GM21737 (cell line): ENCODE results near the gene IQSEC1.

Source experiments
- ATAC-seq: cut with Tn5 transposase; IDR thresholded peaks from one replicate; pipeline ENCODE4 v1.9.1; 2021; ENCODE audit warnings: mild to moderate bottlenecking, moderate library complexity; ENCODE audit not compliant: unreplicated experiment

IQSEC1 gene

DNA sequence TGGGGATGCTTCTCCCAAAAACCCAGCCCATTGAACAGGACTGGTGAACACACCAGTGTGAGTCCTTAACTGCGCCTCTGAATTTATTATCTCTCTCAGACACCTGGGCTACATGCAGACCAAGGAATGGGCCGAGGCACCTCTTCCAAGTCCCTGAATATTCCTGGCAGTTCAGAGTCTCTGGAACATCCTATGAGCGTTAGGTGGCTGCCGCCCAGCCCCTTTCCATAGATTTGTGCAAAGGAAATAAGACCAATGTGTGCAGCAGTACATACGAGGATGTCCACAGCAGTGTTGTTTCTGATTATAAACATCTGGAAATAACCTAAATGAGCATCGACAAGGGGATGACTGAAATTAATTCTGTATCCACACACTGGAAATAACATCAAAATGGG is 127.0 kb downstream of the IQSEC1 start:
- ATAC-seq = no peak

GRCh38 chr3:12944849-12945248 is 128.4 kb downstream of the IQSEC1 start:
- ATAC-seq = no peak

- ATAC-seq = no peak
These were observed 128.8 kb downstream of the IQSEC1 start for GRCh38 chr3:12944413-12944812.

GRCh38 chr3:12943124-12944021 is 129.9 kb downstream of the IQSEC1 start:
- ATAC-seq = no peak

DNA sequence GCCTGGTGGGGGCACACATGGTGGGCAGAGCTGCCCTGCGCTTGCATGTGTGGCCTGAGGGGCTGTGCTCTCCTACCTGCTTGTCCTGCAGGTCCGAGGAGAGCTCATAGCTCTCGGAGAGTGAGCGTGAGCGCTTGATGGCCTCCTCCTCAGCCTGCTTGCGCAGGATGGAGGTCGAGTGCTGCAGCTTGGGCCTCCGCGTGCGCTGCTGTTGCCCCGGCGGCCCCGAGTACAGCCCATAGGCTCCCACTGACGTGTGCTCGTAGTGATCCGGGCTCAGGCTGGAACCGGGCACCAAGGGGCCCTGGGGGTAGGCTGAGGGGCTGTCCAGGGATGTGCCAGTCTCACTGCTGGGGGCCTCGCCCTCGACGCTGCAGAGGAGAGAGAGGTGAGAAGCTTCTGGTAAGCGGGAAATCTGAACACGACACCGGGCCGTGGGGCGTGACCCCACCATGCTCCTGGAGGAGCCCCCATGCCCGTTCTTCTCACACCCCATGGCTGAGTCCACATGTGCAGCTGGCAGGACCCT is 131.7 kb downstream of the IQSEC1 start:
- no peak for ATAC-seq

DNA sequence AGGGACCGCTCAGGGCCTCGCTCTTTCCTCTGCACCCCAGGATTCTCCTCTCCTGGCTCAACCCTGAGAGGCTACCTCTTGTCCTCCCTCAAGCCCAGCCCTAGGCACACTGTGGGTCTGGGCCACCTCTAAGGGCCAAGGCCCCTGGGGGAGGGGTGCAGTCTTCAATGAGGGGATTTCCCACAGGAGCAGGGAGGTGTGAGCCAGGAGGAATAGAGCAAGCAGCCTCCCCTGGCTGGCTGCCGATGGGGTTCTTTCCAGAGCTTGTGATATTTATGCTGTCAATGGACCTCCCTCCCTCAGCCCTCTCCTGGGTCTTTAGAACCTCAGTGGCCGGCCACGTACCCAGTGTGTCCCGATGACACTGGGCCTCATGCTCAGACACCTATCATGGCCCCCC is 132.4 kb downstream of the IQSEC1 start:
- no peak for ATAC-seq

DNA sequence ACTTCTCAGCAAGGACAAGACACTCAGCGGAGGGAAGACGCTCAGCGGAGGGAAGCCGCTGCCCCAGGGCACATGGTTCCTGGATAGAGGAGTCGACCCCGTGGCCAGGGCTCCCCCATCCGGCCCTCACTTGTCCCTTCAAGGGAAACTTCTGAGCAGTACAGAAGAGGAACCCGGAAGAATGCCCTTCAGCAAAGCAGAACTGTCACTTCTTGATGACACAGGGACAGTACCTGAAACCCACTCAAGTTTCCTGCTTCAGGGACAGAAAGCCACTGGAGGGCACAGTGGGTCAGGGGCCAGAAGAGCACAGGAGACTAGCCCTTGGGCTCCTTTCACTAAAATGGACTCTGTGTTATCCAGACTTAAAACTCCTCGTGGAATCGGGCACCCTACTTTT is 134.1 kb downstream of the IQSEC1 start:
- ATAC-seq = no peak

- no peak for ATAC-seq
These were observed 134.9 kb downstream of the IQSEC1 start for GRCh38 chr3:12938258-12938711.

DNA sequence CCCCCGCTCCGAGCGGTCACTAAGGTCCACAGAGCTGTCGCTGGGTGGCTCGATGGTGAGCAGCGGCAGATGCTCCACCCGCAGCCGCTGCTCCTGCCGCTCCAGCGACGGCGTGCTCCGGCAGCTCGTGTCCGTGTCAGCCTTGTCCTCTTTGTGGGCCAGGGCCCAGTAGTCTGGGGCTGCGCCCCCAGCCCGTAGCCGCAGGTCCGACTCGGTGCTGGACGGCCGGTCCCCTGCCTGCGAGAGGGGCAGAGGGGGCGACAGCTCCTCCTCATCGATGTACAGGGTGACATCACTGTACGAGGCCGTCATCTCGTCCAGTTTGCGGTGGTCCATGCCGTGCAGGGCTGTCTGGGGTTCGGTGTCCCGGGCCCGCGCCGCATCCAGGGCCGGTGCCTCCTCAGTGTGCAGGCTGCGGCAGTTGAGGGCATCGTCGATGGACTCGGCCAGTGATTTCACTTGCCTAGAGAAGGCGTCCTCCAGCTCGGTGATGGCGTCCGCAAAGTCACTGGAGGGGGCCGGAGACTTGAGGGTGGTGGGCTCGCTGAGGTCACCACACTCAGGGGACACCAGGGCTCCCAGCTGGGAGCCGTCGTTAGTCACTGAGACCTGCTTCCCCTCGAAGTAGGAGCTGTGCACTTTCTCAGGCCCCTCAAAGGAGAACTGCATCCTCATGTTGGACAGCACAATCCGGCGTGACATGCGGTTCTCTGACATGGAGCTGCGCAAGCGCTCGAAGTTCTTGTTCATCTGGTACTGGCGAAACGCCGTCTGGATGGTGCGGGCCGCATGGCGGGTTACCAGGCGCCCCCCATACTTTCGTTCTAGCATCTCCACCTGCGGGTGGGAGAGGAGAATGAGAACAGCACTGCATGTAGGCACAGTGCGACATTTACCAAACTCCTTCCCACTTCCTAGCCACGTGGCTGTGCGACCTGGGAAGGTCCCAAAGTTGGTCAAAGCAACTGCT is 137.1 kb downstream of the IQSEC1 start:
- no peak for ATAC-seq

DNA sequence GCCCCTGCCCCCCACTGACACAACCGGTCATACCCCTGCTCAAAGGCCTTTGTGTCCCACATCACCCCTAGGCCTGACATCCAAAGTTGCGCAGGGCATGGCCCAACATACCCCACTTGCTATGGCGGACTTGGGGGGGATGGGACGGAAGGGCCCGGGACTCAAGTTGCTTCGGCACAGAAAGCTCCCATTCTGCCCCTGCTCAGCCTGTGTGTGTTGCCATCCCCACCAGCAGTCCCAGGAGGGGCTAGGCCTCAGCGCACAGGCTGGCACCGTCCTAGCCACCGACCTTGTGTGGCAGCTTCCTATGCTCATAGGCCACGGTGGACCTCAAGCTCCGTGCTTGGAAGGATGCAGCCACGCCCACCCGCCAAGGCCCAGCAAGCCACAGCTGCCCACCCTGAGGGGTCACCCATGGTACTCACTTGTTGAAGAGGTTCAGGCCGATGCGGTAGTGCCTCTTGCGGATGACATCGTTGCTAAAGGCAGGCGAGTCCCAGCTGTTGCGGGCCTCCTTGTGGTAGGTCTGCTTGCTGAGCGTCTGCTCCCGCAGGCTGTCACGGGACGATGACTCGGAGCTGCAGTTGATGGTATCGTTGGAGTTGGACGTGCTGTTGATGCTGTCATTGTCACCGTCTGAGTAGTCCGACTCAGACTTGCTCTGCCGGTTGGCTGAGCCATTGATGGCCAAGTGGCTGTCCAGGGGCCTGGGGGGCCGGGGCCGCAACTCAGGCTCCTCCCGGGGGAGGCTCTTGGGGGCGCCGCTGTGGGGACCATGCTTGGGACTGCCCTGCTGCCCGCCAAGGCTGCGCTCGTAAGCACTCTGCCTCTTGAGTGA is 138.0 kb downstream of the IQSEC1 start:
- ATAC-seq = no peak

- ATAC-seq = no peak
These were observed 138.8 kb downstream of the IQSEC1 start for GRCh38 chr3:12934431-12934830.

- no peak for ATAC-seq
These were observed 139.3 kb downstream of the IQSEC1 start for GRCh38 chr3:12933901-12934300.

DNA sequence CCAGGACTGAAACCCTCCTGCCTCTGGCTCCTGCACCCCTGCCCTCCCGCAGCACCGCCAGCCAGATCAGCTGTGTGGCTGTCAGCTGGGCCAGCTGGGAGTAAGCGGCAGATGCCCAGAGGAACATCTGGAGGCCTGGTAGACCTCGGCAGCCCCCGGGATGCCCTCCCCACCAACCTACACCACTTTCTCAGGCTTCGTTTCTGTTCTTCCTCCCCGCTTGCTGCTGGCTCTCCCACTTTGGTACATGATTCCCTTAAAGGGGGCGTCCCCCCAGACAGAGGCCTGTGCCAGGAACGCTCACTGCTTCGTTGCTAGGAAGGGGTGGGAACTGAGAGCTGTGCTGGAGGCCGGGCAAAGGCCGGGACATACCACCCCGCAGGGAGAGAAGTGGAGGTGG is 140.5 kb downstream of the IQSEC1 start:
- ATAC-seq = no peak

GRCh38 chr3:12932347-12932746 is 140.9 kb downstream of the IQSEC1 start:
- ATAC-seq = no peak

DNA sequence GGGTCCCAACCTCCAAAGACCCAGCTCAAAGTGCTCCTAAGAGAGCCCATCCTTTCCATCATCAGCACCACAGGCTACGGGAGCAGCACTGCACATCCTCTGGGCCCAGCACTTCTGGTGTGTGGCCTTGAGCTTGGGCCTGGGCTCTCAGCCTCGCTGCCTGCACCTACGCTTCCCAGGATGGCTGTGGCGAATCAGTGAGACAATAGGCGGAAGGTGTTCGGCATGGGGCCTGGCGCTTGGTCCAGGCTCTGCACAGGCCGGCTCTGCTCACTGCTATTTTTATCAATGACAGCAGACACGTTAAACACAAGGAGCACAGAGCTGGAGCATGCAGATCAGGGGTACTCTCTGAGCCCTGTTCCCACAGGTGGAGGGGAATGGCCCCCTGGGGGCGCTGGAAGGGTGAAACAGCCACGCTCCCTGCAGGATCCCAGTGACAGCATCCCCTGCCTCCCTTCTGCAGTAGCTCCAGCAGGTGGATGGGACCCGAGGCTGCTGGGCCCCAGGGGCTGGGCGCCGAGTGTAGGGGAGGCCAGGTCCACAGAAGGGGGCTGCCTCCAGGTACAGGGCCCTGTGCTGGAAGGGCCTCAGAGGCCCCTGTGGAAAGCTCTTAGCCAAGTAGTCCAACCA is 141.8 kb downstream of the IQSEC1 start:
- ATAC-seq = no peak

GRCh38 chr3:12929801-12930200 is 143.4 kb downstream of the IQSEC1 start:
- no peak for ATAC-seq

- no peak for ATAC-seq
These were observed 146.6 kb downstream of the IQSEC1 start for GRCh38 chr3:12926660-12927059.

DNA sequence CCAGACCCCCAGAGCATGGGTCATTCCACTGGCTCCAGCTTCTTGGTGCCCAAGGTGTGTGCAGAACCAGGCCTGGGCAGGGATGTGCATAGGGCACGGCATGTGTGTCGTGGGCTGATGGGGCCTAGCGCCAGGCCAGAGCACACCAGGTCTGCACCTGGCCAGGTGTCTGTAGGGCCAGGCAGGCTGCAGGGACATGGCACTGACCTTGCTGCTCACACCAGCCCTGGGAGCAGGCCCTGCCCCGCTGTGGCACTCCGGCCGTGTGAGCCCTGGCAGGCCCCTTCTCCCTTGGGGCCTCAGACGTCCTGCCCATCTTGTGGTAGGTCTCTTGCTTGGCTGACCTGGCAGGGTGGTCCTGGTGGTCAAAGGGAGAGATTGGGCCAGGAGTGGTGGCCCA is 147.6 kb downstream of the IQSEC1 start:
- no peak for ATAC-seq

DNA sequence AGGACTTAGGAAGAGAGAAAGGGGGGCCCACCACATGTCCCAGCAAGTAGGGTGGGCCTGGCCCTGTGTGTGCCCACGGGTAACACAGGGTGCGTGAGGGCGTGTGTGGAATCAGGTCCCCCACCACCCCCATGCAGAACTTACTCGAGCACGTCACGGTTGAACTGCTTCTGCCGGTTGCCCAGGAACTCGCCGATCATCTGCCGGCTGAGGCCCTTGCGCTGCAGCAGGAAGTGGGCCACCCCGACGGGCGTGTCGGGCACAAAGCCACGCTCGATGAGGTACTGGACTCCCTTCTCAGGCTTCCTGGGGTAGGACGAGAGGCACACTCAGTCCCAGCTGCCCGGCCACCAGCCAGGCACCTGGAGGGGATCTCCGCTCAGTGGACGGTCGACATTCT is 148.8 kb downstream of the IQSEC1 start:
- no peak for ATAC-seq

GRCh38 chr3:12922881-12923431 is 150.3 kb downstream of the IQSEC1 start:
- no peak for ATAC-seq
